ENCODE results near the gene OR5T2. TPM values are rescaled to one million over a fixed set of nuclear protein-coding genes. Genes with fewer than 3 reads are reported as not detected.

The OR5T2 gene
- total RNA-seq (2014; rRNA removed; shearing (Covaris generic)) (not detected in 2 replicates), polyA plus RNA-seq (2016; fragmentation: Nextera tagmentation; extraction: Ambion mirVana) (not detected in 2 replicates)
- long read RNA-seq: 0 reads

- ATAC-seq: no peak
- Histone ChIP-seq H3K4me2 (no peak within 1 kb of the TSS), H3K79me2 (replicated peaks; ENCODE audit: insufficient read depth) (no peaks in the 10 kb centered on the region), H3K36me3 (ENCODE audit: insufficient read depth) (no peaks in the 10 kb centered on the region), H3K4me3 (no peak within 1 kb of the TSS), H3K4me1 (ENCODE audit: insufficient read depth) (no peaks in the 10 kb centered on the region), H4K20me1 (replicated peaks; ENCODE audit: insufficient read depth) (no peaks in the 10 kb centered on the region), H3F3A (replicated peaks; ENCODE audit: low read depth) (no peaks in the 10 kb centered on the region), H3K27me3 (ENCODE audit: insufficient read depth) (no peaks in the 10 kb centered on the region), H2AFZ (no peak within 1 kb of the TSS), H3K27ac (ENCODE audit: low read depth) (no peak within 1 kb of the TSS), H3K9me2 (ENCODE audit: insufficient read depth) (peaks cover 6% of the 10 kb centered on the region; the same call in 1 of the 2 replicates)
- no peak for DNase-seq (ENCODE audit: low spot score)
- Mint-ChIP-seq H3K4me3 (no peak within 1 kb of the TSS), H3K9me3 (peaks cover 4% of the 10 kb centered on the region; the same call in 2 of the 3 replicates), H3K27ac (no peak within 1 kb of the TSS), H3K27me3 (ENCODE audit: insufficient read depth, low read depth, poor library complexity) (no peaks in the 10 kb centered on the region), H3K4me1 (no peaks in the 10 kb centered on the region), H3K36me3 (ENCODE audit: low read depth) (no peaks in the 10 kb centered on the region)
- no peak for TF ChIP-seq ETS1 (IDR thresholded peaks at IDR 0.05)
- TF ChIP-seq CREB1 (CRISPR knock-in tag; IDR thresholded peaks at IDR 0.05; ENCODE audit: low read depth): no peak
- no peak for TF ChIP-seq POLR2AphosphoS5 (IDR thresholded peaks at IDR 0.05; ENCODE audit: low read depth)
- no peak for TF ChIP-seq REST (IDR thresholded peaks at IDR 0.05; ENCODE audit: unreplicated experiment)
- no peak for TF ChIP-seq ZNF114 (CRISPR knock-in tag; IDR thresholded peaks at IDR 0.05)
- TF ChIP-seq NANOG (IDR thresholded peaks at IDR 0.05; ENCODE audit: borderline replicate concordance): no peak
- TF ChIP-seq ZNF331 (CRISPR knock-in tag; IDR thresholded peaks at IDR 0.05; ENCODE audit: low read depth): no peak
- TF ChIP-seq STAT1 (IDR thresholded peaks at IDR 0.05; ENCODE audit: unreplicated experiment): no peak
- TF ChIP-seq CTCF (conservative IDR thresholded peaks at IDR 0.05; ENCODE audit: low read depth in 2 of 2): no peak
- no peak for TF ChIP-seq EZH2phosphoT487 (IDR thresholded peaks at IDR 0.05; ENCODE audit: unreplicated experiment)
- no peak for TF ChIP-seq ZNF462 (CRISPR knock-in tag; IDR thresholded peaks at IDR 0.05)
- TF ChIP-seq EZH2 (IDR thresholded peaks at IDR 0.05; ENCODE audit: low read depth, unreplicated experiment): no peak
- TF ChIP-seq JUNB (IDR thresholded peaks at IDR 0.05; ENCODE audit: unreplicated experiment): no peak
Observed at GRCh38 chr11:56234155-56234554, at the start of gene OR5T2. TSS of gene OR5T2 (minus strand) at chr11:56234255. CDS start at chr11:56233062, 1,193 bp downstream.
